Panc1 (cell line): Measurements from ENCODE around the gene CST1.

Source experiments
- POLR2AphosphoS5 ChIP-seq: IDR thresholded peaks from 2 replicates; pipeline ENCODE4 v1.6.1; 2012; ENCODE audit warnings: mild to moderate bottlenecking, low read depth, low read length, moderate library complexity
- TF ChIP-seq, protein P1 (sequence below): fragments of 450-650 bp; IDR thresholded peaks from 2 replicates; pipeline ENCODE4 v1.5.1; 2017; ENCODE audit warnings: mild to moderate bottlenecking

DNA sequence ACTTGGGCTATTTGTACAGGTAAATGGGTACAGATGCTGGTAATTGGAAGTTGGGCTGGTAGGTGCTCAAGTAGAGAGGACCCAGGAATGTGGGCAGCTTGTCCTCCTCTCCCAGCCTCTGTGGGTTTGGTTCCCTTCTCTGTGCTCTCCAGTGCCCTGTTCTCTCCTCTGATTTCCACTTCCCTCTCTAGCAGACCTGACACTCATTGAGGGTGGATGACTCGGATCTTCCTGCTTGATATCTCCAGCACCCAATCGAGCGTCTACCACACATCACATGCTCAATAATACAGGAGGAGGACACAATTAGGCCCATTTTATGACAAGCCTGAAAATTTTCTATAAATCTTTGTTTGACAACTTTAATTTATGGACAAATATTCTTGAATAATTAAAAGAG, 23.7 kb downstream of the CST1 start:
- TF ChIP-seq, protein P1, sequence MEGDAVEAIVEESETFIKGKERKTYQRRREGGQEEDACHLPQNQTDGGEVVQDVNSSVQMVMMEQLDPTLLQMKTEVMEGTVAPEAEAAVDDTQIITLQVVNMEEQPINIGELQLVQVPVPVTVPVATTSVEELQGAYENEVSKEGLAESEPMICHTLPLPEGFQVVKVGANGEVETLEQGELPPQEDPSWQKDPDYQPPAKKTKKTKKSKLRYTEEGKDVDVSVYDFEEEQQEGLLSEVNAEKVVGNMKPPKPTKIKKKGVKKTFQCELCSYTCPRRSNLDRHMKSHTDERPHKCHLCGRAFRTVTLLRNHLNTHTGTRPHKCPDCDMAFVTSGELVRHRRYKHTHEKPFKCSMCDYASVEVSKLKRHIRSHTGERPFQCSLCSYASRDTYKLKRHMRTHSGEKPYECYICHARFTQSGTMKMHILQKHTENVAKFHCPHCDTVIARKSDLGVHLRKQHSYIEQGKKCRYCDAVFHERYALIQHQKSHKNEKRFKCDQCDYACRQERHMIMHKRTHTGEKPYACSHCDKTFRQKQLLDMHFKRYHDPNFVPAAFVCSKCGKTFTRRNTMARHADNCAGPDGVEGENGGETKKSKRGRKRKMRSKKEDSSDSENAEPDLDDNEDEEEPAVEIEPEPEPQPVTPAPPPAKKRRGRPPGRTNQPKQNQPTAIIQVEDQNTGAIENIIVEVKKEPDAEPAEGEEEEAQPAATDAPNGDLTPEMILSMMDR, result no peak
- no peak for TF ChIP-seq POLR2AphosphoS5
